Stomach (tissue), 9 donors: ENCODE measurements around the gene ANKS1B. TPM values are rescaled to one million over a fixed set of nuclear protein-coding genes. Genes with fewer than 3 reads are reported as not detected.

Source experiments
- DNase-seq, 2 donors: peaks; one replicate each; pipeline versions ENCODE4 v3.0.0 to v3.0.0-alpha.2; 2013 to 2019
- H3K27ac ChIP-seq, 5 donors: fragments of 200-600 bp in 4 of 5; sonication (generic) in 4 of 5; one replicate each; pipeline ENCODE4 v1.5.1; 2013 to 2019; ENCODE audit warnings: mild to moderate bottlenecking in 1 of 5, moderate library complexity in 1 of 5
- H3K27me3 ChIP-seq, 3 donors: fragments of 200-600 bp; sonication (generic); one replicate each; pipeline ENCODE4 v1.5.1; 2017 to 2019; ENCODE audit warnings: mixed run types in 1 of 3
- H3K36me3 ChIP-seq, 4 donors: fragments of 200-600 bp; sonication (generic); 1 replicate in 3 of 4; 2 replicates in 1 of 4; pipeline ENCODE4 v1.5.1; 2016 to 2019
- H3K4me1 ChIP-seq, 4 donors: fragments of 200-600 bp; sonication (generic); one replicate each; pipeline ENCODE4 v1.5.1; 2016 to 2019
- H3K4me3 ChIP-seq, 4 donors: fragments of 200-600 bp; sonication (generic) in 3 of 4; one replicate each; pipeline ENCODE4 v1.5.1; 2016 to 2019; ENCODE audit warnings: mild to moderate bottlenecking in 1 of 4
- H3K9me3 ChIP-seq, 4 donors: fragments of 200-600 bp; sonication (generic); one replicate each; pipeline ENCODE4 v1.5.1; 2016 to 2019
- EP300 ChIP-seq: sonication (generic); formaldehyde crosslinking; IDR thresholded peaks from one replicate; pipeline ENCODE4 v1.6.1; 2017; ENCODE audit warnings: antibody characterized with exemption
- POLR2A ChIP-seq, 4 donors: fragments of 450-650 bp; IDR thresholded peaks; one replicate each; pipeline ENCODE4 v1.6.1; 2016; ENCODE audit warnings: antibody characterized with exemption in 4 of 4, control low read depth in 2 of 4, mild to moderate bottlenecking in 1 of 4, moderate library complexity in 1 of 4
- POLR2AphosphoS5 ChIP-seq, 3 donors: sonication (generic); formaldehyde crosslinking; IDR thresholded peaks; one replicate each; pipeline ENCODE4 v1.6.1; 2016; ENCODE audit warnings: antibody characterized with exemption in 3 of 3
- WGBS, 5 donors: extraction: QIAGEN DNeasy Blood & Tissue Kit in 3 of 5; methylation state at CpG; one replicate each; pipeline versions ENCODE4 v1.1.5 to v1.1.7; 2013 to 2018; 5-methylcytosine and 5-hydroxymethylcytosine counted together
- intact Hi-C: fragments of 100-400 bp; cut with DNase I; formaldehyde crosslinking; loops from one replicate; pipeline ENCODE4 v1.15.1; 2023; ENCODE audit warnings: low total_unique reads
- polyA plus RNA-seq, 3 donors: library from polyadenylated mRNA; stranded (reverse); fragments of 200-250 nt; gene quantifications; one replicate each; pipeline ENCODE4 v1.2.3, GENCODE V29; 2013
- total RNA-seq, 5 donors: library from RNA; depleted of rRNA; stranded (reverse); fragments of >200 nt; gene quantifications; one replicate each; pipeline versions ENCODE4 v1.1.0 to v1.2.3, GENCODE V29; 2014 to 2016
- TF ChIP-seq, protein P1 (sequence below), 7 experiments: fragments of 450-650 bp in 4 of 7; fragments of 200-600 bp in 3 of 7; sonication (generic) in 3 of 7; IDR thresholded peaks; one replicate each; pipeline ENCODE4 v1.5.1; 2016 to 2019; ENCODE audit warnings: antibody characterized with exemption in 7 of 7, control low read depth in 2 of 7, mild to moderate bottlenecking in 1 of 7
- donor health status: healthy with polysubstance abuse.
- donor health status: Bipolar disorder and iron deficiency.
- donor health status: healthy.

Gene ANKS1B
- total and polyA plus RNA-seq, 8 donors = 0.73 to 26.8 (median 2.2) TPM; not detected in 2

DNA sequence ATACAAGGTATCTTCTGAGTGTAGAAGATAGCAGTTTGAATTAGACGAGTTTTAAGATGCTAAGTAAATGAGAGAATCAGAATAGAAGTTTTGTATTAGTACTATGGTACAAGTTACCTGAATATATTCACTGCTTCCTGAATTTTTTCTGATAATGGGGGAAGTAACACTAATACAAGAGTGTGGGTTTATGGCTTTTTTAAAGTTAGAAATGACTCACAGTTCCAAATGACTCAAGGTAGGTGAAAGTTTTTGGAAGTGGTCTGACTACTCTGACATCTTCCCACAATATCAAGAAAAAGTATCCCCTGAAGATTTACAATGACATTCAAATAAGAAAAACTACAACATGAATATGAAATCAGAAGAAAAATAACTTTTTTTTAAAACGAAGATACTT, 460.9 kb downstream of the ANKS1B start:
- H3K4me1 ChIP-seq = no peaks in the 10 kb centered on the region
- no peak for DNase-seq
- no peaks in the 10 kb centered on the region for H3K27me3 ChIP-seq
- intact Hi-C loops = no loop called here
- H3K27ac ChIP-seq = no peak overlapping the region
- TF ChIP-seq POLR2A (IDR thresholded peaks at IDR 0.05) (no peak), POLR2AphosphoS5 (IDR thresholded peaks at IDR 0.05) (no peak)
- peaks cover 0 to 5% (median 0%) of the 10 kb centered on the region in 4 donors for H3K9me3 ChIP-seq
- H3K36me3 ChIP-seq = no peaks in the 10 kb centered on the region
- H3K4me3 ChIP-seq = no peak overlapping the region
- 61 to 78% (median 73%) methylated on average over 2 of the region's 2 CpGs for WGBS, 5 donors

DNA sequence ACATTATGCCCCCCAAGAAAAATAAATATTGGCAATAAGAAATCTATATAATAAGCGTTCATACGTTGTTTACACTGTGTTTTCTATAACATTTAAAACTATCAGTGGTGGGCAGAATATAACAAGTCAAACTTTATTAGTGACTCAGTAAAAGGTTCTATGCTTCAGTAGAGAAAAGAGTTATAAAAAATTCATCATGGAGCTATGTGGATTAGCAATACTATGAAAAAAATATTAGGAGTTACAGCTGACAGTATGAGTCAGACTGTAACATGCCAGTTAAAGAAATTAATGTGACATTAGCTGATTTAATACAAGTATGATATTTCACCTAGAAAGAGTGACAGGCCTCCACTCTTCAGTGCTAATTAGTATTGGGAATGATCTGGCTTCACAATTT, 462.3 kb downstream of the ANKS1B start:
- Histone ChIP-seq H3K36me3 (no peaks in the 10 kb centered on the region), H3K27ac (no peak overlapping the region), H3K4me3 (no peak overlapping the region), H3K27me3 (no peaks in the 10 kb centered on the region), H3K9me3 (peaks cover 0 to 10% (median 3%) of the 10 kb centered on the region in 4 donors), H3K4me1 (no peaks in the 10 kb centered on the region)
- WGBS, 5 donors = 15 to 33% (median 23%) methylated on average over 2 of the region's 2 CpGs
- TF ChIP-seq EP300 = no peak
- TF ChIP-seq POLR2AphosphoS5 (IDR thresholded peaks at IDR 0.05) = no peak
- no peak for TF ChIP-seq POLR2A (IDR thresholded peaks at IDR 0.05)
- TF ChIP-seq, protein P1, sequence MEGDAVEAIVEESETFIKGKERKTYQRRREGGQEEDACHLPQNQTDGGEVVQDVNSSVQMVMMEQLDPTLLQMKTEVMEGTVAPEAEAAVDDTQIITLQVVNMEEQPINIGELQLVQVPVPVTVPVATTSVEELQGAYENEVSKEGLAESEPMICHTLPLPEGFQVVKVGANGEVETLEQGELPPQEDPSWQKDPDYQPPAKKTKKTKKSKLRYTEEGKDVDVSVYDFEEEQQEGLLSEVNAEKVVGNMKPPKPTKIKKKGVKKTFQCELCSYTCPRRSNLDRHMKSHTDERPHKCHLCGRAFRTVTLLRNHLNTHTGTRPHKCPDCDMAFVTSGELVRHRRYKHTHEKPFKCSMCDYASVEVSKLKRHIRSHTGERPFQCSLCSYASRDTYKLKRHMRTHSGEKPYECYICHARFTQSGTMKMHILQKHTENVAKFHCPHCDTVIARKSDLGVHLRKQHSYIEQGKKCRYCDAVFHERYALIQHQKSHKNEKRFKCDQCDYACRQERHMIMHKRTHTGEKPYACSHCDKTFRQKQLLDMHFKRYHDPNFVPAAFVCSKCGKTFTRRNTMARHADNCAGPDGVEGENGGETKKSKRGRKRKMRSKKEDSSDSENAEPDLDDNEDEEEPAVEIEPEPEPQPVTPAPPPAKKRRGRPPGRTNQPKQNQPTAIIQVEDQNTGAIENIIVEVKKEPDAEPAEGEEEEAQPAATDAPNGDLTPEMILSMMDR (IDR thresholded peaks at IDR 0.05) = no peak
- intact Hi-C loops = no loop called here
- DNase-seq = no peak

DNA sequence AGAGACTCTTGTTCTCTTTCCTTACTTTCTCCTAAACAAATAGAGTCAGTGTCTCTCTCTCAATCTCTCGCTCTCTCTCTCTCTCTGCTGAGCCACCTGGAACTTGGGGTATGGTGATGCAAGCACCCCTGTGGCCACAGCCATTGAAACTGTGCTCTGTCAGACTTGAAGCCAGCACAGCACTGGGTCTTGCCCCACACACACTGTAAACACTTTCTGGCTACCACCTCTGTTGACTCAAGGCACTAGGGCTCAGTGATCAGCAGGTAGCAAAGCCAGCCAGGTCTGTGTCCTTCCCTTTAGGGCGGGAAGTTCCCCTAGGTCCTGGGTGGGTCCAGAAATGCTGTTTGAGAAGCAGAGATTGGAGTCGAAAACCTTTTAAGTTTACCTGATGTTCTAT, 463.1 kb downstream of the ANKS1B start:
- no peak for TF ChIP-seq POLR2A (IDR thresholded peaks at IDR 0.05)
- no peak for TF ChIP-seq EP300
- TF ChIP-seq, protein P1 (IDR thresholded peaks at IDR 0.05) = no peak
- TF ChIP-seq POLR2AphosphoS5 (IDR thresholded peaks at IDR 0.05) = no peak
- Histone ChIP-seq H3K36me3 (no peaks in the 10 kb centered on the region), H3K4me3 (no peak overlapping the region), H3K27me3 (no peaks in the 10 kb centered on the region), H3K4me1 (no peaks in the 10 kb centered on the region), H3K27ac (no peak overlapping the region), H3K9me3 (peaks cover 0 to 16% (median 5%) of the 10 kb centered on the region in 4 donors)
- intact Hi-C loops = no loop called here
- 47 to 64% (median 58%) methylated on average over 3 of the region's 3 CpGs for WGBS, 5 donors
- DNase-seq = peak in 1 of 2 donors; percentile 2

DNA sequence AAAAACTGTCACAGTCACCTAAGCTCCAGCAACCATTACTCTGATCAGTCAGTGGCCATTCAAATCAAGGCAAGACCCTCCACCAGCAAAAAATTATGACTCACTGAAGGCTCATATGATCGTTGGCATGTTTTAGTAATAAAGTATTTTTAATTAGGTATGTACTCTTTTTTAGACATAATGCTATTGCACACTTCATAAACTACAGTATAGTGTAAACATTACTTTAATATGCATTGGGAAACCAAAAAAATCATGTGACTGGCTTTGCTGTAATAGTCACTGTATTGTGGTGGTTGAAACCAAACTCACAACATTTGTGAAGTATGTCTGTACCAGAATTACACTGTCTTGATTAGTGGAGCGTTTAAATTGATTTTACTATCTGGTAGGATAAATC, 471.7 kb downstream of the ANKS1B start:
- intact Hi-C loops = no loop called here
- WGBS, 5 donors = 66 to 77% (median 69%) methylated on average over 2 of the region's 2 CpGs
- Histone ChIP-seq H3K27ac (no peak overlapping the region), H3K9me3 (peaks cover 0 to 35% (median 10%) of the 10 kb centered on the region in 4 donors), H3K4me3 (no peak overlapping the region), H3K4me1 (no peaks in the 10 kb centered on the region), H3K36me3 (no peaks in the 10 kb centered on the region), H3K27me3 (no peaks in the 10 kb centered on the region)
- no peak for TF ChIP-seq EP300
- TF ChIP-seq, protein P1 (IDR thresholded peaks at IDR 0.05) = no peak
- TF ChIP-seq POLR2A (IDR thresholded peaks at IDR 0.05) = no peak
- no peak for TF ChIP-seq POLR2AphosphoS5 (IDR thresholded peaks at IDR 0.05)
- no peak for DNase-seq

DNA sequence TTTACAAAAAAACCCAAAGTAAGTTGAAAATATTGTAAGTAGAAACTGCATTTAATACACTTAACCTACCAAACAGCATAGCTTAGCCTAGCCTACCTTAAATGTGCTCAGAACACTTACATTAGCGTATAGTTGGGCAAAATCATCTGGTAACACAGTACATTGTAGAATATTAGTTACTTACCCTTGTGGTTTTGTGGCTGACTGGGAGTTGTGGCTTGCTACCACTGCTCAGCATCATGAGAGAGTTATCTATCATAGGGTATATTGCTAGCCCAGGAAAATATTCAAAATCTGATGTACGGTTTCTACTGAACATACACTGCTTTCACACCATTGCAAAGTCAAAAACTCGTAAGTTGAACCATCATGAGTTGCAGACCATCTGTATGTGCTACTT, 478.9 kb downstream of the ANKS1B start:
- TF ChIP-seq POLR2A (IDR thresholded peaks at IDR 0.05) = no peak
- TF ChIP-seq, protein P1 (IDR thresholded peaks at IDR 0.05) = no peak
- no peak overlapping the region for H3K4me3 ChIP-seq
- DNase-seq = no peak
- H3K9me3 ChIP-seq = peaks cover 0 to 20% (median 3%) of the 10 kb centered on the region in 4 donors
- H3K4me1 ChIP-seq = no peaks in the 10 kb centered on the region
- intact Hi-C loops = no loop called here
- H3K27me3 ChIP-seq = no peaks in the 10 kb centered on the region
- 73 to 87% (median 81%) methylated on average over 3 of the region's 3 CpGs for WGBS, 5 donors
- no peaks in the 10 kb centered on the region for H3K36me3 ChIP-seq
- H3K27ac ChIP-seq = no peak overlapping the region
